Colonic mucosa (tissue), 4 donors: ENCODE data around the gene SCMH1. TPM values are rescaled to one million over a fixed set of nuclear protein-coding genes. Genes with fewer than 3 reads are reported as not detected.

Experiments
- DNase-seq: peaks from one replicate; pipeline ENCODE4 v3.0.0-alpha.2; 2020
- H3K27ac ChIP-seq: fragments of 200-600 bp; one replicate; pipeline ENCODE4 v1.8.0; 2021
- H3K27me3 ChIP-seq: fragments of 200-600 bp; one replicate; pipeline ENCODE4 v1.8.0; 2021
- H3K36me3 ChIP-seq: fragments of 200-600 bp; one replicate; pipeline ENCODE4 v1.8.0; 2021
- H3K4me1 ChIP-seq: fragments of 200-600 bp; one replicate; pipeline ENCODE4 v1.8.0; 2021; ENCODE audit warnings: mild to moderate bottlenecking
- H3K4me3 ChIP-seq: fragments of 200-600 bp; one replicate; pipeline ENCODE4 v1.8.0; 2021
- H3K9ac ChIP-seq, 2 donors: one replicate each; pipeline ENCODE4 v1.7.0; 2013; ENCODE audit warnings: control low read depth in 2 of 2, low read depth in 2 of 2, low read length in 2 of 2
- H3K9me3 ChIP-seq: fragments of 200-600 bp; one replicate; pipeline ENCODE4 v1.8.0; 2021
- intact Hi-C: fragments of 100-400 bp; cut with DNase I; formaldehyde crosslinking; loops from one replicate; pipeline ENCODE4 v1.14.1; 2022
- total RNA-seq, 2 donors: library from RNA; stranded (reverse); fragmentation: NEBNext Ultra II Directional in 1 of 2; extraction: Animal tissue kit (Norgen Biotek cat#: 25700) in 1 of 2; gene quantifications; one replicate each; pipeline ENCODE4 v1.2.1, GENCODE V29; 2021
- TF ChIP-seq, protein P1 (sequence below): fragments of 200-600 bp; IDR thresholded peaks from one replicate; pipeline ENCODE4 v1.8.0; 2022; ENCODE audit warnings: antibody characterized with exemption, mild to moderate bottlenecking
- donor health status: healthy.
- donor health status: DM: no; HTN: no; CAD: no.
- donor health status: DM: no; HTN: no; CAD: no.

SCMH1 gene
- total RNA-seq, 2 donors from 2014 or later, result 26.3 to 32.7 TPM

- peak overlapping the region; percentile 57 for H3K27ac ChIP-seq
- no peaks in the 10 kb centered on the region for H3K27me3 ChIP-seq
- intact Hi-C loops, result no loop called here
- DNase-seq, result peak; percentile 68
- no peaks in the 10 kb centered on the region for H3K4me1 ChIP-seq
- H3K9ac ChIP-seq, result peak overlapping the region in 1 of 2 donors; percentile 39
- no peaks in the 10 kb centered on the region for H3K36me3 ChIP-seq
- H3K4me3 ChIP-seq, result no peak overlapping the region
- TF ChIP-seq, protein P1, sequence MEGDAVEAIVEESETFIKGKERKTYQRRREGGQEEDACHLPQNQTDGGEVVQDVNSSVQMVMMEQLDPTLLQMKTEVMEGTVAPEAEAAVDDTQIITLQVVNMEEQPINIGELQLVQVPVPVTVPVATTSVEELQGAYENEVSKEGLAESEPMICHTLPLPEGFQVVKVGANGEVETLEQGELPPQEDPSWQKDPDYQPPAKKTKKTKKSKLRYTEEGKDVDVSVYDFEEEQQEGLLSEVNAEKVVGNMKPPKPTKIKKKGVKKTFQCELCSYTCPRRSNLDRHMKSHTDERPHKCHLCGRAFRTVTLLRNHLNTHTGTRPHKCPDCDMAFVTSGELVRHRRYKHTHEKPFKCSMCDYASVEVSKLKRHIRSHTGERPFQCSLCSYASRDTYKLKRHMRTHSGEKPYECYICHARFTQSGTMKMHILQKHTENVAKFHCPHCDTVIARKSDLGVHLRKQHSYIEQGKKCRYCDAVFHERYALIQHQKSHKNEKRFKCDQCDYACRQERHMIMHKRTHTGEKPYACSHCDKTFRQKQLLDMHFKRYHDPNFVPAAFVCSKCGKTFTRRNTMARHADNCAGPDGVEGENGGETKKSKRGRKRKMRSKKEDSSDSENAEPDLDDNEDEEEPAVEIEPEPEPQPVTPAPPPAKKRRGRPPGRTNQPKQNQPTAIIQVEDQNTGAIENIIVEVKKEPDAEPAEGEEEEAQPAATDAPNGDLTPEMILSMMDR, result no peak
- H3K9me3 ChIP-seq, result no peaks in the 10 kb centered on the region
Observed at GRCh38 chr1:41045740-41046139, 196.4 kb downstream of the SCMH1 start.

DNA sequence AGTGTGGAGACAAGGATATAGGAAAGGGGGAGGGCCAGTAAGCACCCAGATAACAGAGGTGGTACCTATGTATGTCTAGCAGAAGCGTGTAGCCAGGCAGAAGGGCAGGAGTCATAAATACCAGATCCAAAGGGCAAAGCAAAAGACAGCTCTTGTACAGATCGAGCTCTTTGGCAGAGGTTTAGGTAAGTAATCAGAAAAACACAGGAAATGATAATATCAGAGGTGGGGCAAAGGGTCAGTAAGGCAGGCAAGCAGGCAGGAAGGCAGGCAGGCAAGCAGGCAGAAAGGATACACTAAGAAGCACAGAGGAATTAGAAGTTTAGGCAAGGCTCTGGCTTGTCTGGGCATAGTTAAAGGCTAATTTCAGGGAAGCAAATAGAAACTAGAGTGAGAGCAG, 197.9 kb downstream of the SCMH1 start:
- intact Hi-C loops, result no loop called here
- TF ChIP-seq, protein P1, result no peak
- peak; percentile 37 for DNase-seq
- Histone ChIP-seq H3K4me3 (no peak overlapping the region), H3K4me1 (no peaks in the 10 kb centered on the region), H3K27me3 (no peaks in the 10 kb centered on the region), H3K9me3 (no peaks in the 10 kb centered on the region), H3K27ac (no peak overlapping the region), H3K36me3 (no peaks in the 10 kb centered on the region), H3K9ac (peak overlapping the region in 1 of 2 donors; percentile 60)

DNA sequence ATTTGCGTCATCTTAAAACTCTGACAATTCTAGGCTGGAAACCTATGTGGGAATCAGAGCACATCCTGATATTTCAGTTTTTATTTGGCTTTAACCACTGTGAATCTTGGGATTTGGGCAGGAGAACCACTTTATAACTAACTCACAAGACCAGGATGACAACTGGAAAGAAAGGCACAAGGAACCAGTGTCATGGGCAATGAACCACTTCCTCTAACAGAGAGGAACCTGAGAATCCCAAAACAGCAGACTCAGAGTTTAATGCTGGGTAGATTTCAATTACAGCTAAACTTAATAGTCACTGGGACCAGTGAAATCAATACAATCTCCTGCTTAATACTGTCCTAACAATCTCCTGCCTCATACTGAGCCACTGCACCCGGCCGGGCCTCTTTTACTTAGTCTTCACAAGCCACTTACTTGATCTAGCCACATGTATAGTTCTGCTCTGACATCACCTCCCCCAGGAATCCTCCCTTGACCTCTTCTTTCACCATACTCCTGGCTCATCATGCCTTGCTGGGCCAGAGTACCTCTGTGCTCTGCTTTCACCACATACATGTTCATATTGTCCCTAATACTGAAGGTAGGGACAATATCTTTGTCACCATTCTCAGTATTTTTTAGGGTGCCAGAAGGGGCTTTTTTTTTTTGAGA, 200.4 kb downstream of the SCMH1 start:
- Histone ChIP-seq H3K4me1 (no peaks in the 10 kb centered on the region), H3K27me3 (no peaks in the 10 kb centered on the region), H3K9me3 (no peaks in the 10 kb centered on the region), H3K36me3 (no peaks in the 10 kb centered on the region), H3K4me3 (no peak overlapping the region), H3K9ac (no peak overlapping the region), H3K27ac (no peak overlapping the region)
- TF ChIP-seq, protein P1, result no peak
- DNase-seq, result no peak
- intact Hi-C loops, result no loop called here

GRCh38 chr1:41038110-41038509, 204.0 kb downstream of the SCMH1 start:
- Histone ChIP-seq H3K9ac (no peak overlapping the region), H3K4me1 (no peaks in the 10 kb centered on the region), H3K4me3 (no peak overlapping the region), H3K36me3 (no peaks in the 10 kb centered on the region), H3K9me3 (no peaks in the 10 kb centered on the region), H3K27ac (no peak overlapping the region), H3K27me3 (no peaks in the 10 kb centered on the region)
- TF ChIP-seq, protein P1, result no peak
- intact Hi-C loops, result loop anchor here (10.0 kb wide), 1 partner anchor 87 kb away; no protein-coding TSS in a partner anchor
- no peak for DNase-seq

DNA sequence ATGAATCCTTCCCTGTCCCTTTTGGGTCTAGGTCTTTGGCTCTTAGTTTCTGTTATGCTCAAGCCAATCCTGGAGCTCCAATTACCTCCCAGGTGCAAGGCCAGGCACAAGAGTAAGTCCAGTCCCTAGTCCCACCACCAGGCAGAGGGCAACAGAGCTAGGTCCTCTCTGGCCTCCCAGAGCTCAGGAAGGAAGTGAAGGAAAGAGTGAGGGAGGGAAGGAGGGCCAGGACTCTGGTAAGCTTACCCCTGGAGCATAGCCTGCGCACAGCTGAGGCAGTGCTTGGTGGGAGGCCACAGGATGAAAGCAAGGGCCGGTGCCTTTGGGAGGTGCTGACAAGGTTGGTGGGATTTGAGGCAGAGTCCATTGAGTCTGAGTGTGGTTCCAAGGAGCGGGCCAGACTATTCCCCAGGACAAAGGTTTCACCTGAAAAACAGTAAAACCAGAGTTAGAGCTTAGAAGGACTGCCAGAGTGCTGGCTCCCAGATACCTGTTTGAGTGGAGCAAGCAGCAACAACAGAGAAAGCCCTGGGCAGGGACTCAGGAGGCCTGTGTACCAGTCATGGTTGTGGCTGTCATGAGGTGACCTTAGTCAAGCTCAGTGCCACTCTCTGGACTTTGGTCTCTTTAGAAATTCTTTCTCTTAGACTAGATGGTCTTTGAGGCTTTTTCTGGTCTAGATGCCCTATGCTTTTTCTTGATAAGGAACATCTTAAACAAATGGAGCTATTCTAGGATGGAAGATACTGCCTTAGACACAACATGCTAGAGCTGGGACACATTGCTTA, 204.8 kb downstream of the SCMH1 start:
- no peak for DNase-seq
- Histone ChIP-seq H3K27me3 (no peaks in the 10 kb centered on the region), H3K36me3 (no peaks in the 10 kb centered on the region), H3K9me3 (no peaks in the 10 kb centered on the region), H3K27ac (no peak overlapping the region), H3K4me3 (no peak overlapping the region), H3K9ac (no peak overlapping the region), H3K4me1 (no peaks in the 10 kb centered on the region)
- TF ChIP-seq, protein P1, result no peak
- intact Hi-C loops, result loop anchor here (10.0 kb wide), 1 partner anchor 87 kb away; no protein-coding TSS in a partner anchor
